ENCODE measurements around the gene ARHGAP24. TPM values are rescaled to one million over a fixed set of nuclear protein-coding genes. Genes with fewer than 3 reads are reported as not detected.
"Not testable (repeated sequence)": the region's sequence is repeated elsewhere in the genome, so short reads cannot be mapped to it uniquely, and the experiment has no call there.

ARHGAP24 gene
- total RNA-seq, 2 donors from 2014 or later = 26.9 to 47.2 TPM

- intact Hi-C loops (cut with DNase I) = no loop called here
- no peak for DNase-seq (ENCODE audit: low spot score)
Measured at GRCh38 chr4:85815796-85816459, 341.0 kb downstream of the ARHGAP24 start.

GRCh38 chr4:85818700-85819099 is 343.8 kb downstream of the ARHGAP24 start:
- intact Hi-C loops (cut with DNase I) = no loop called here
- DNase-seq (ENCODE audit: low spot score) = no peak

GRCh38 chr4:85820101-85820500 is 345.2 kb downstream of the ARHGAP24 start:
- DNase-seq (ENCODE audit: low spot score); intact Hi-C loops (cut with DNase I): not testable (repeated sequence)

- no peak for DNase-seq (ENCODE audit: low spot score)
- intact Hi-C loops (cut with DNase I) = no loop called here
Measured at GRCh38 chr4:85821688-85822455, 346.9 kb downstream of the ARHGAP24 start.

- DNase-seq (ENCODE audit: low spot score) = no peak
- intact Hi-C loops (cut with DNase I) = no loop called here
Measured at GRCh38 chr4:85823295-85823694, 348.3 kb downstream of the ARHGAP24 start.

GRCh38 chr4:85824166-85824945 is 349.4 kb downstream of the ARHGAP24 start:
- DNase-seq (ENCODE audit: low spot score) = no peak
- intact Hi-C loops (cut with DNase I) = no loop called here

GRCh38 chr4:85826060-85826678 is 351.2 kb downstream of the ARHGAP24 start:
- intact Hi-C loops (cut with DNase I) = no loop called here
- DNase-seq (ENCODE audit: low spot score) = no peak

GRCh38 chr4:85828027-85828890 is 353.3 kb downstream of the ARHGAP24 start:
- DNase-seq (ENCODE audit: low spot score) = no peak
- intact Hi-C loops (cut with DNase I) = no loop called here

GRCh38 chr4:85829276-85830051 is 354.5 kb downstream of the ARHGAP24 start:
- intact Hi-C loops (cut with DNase I) = no loop called here
- no peak for DNase-seq (ENCODE audit: low spot score)

- no peak for DNase-seq (ENCODE audit: low spot score)
- intact Hi-C loops (cut with DNase I) = no loop called here
Measured at GRCh38 chr4:85831647-85832046, 356.7 kb downstream of the ARHGAP24 start.

- DNase-seq (ENCODE audit: low spot score) = no peak
- intact Hi-C loops (cut with DNase I) = no loop called here
Measured at GRCh38 chr4:85833302-85833701, 358.4 kb downstream of the ARHGAP24 start.

- DNase-seq (ENCODE audit: low spot score) = no peak
- intact Hi-C loops (cut with DNase I) = no loop called here
Measured at GRCh38 chr4:85834934-85835333, 360.0 kb downstream of the ARHGAP24 start.

GRCh38 chr4:85836588-85837438 is 361.9 kb downstream of the ARHGAP24 start:
- DNase-seq (ENCODE audit: low spot score) = no peak
- intact Hi-C loops (cut with DNase I) = no loop called here

GRCh38 chr4:85837439-85837733 is 362.4 kb downstream of the ARHGAP24 start:
- no peak for DNase-seq (ENCODE audit: low spot score)
- intact Hi-C loops (cut with DNase I) = no loop called here

GRCh38 chr4:85839981-85840451 is 365.1 kb downstream of the ARHGAP24 start:
- intact Hi-C loops (cut with DNase I); DNase-seq (ENCODE audit: low spot score): not testable (repeated sequence)

GRCh38 chr4:85842540-85842939 is 367.6 kb downstream of the ARHGAP24 start:
- no peak for DNase-seq (ENCODE audit: low spot score)
- intact Hi-C loops (cut with DNase I) = no loop called here

- intact Hi-C loops (cut with DNase I) = not testable (repeated sequence)
Measured at GRCh38 chr4:85853740-85854139, 378.8 kb downstream of the ARHGAP24 start.

More at GRCh38 chr4:85853740-85854139, 378.8 kb downstream of the ARHGAP24 start:
- DNase-seq (ENCODE audit: low spot score) = not testable (repeated sequence)
